H1 (cell line): Measurements from ENCODE around the gene SLC2A13.

Experiments used
- ATF2 ChIP-seq: IDR thresholded peaks from 2 replicates; pipeline ENCODE4 v1.6.1; 2012; ENCODE audit warnings: low read length, inconsistent platforms
- ATF3 ChIP-seq: IDR thresholded peaks from 2 replicates; pipeline ENCODE4 v1.6.1; 2011; ENCODE audit warnings: low read depth, mild to moderate bottlenecking, low read length; ENCODE audit not compliant: insufficient read depth
- EP300 ChIP-seq, 2 experiments: IDR thresholded peaks; 1 replicate in 1 of 2; 2 replicates in 1 of 2; pipeline ENCODE4 v1.6.1; 2011 to 2012; ENCODE audit warnings: low read depth in 2 of 2, low read length in 2 of 2, mild to moderate bottlenecking in 2 of 2, borderline replicate concordance in 1 of 2, inconsistent platforms in 1 of 2, moderate library complexity in 1 of 2
- EZH2 ChIP-seq: fragments of 200-600 bp; sonication (generic); IDR thresholded peaks from 2 replicates; pipeline ENCODE4 v1.7.1; 2012; ENCODE audit warnings: low read depth, mild to moderate bottlenecking, moderate library complexity, low read length, inconsistent platforms; ENCODE audit not compliant: severe bottlenecking
- KDM5A ChIP-seq: fragments of 200-600 bp; IDR thresholded peaks from 2 replicates; pipeline ENCODE4 v1.7.1; 2012; ENCODE audit warnings: mild to moderate bottlenecking, low read length, inconsistent platforms, mixed read lengths
- SIN3A ChIP-seq, 2 experiments: IDR thresholded peaks in 1 of 2; conservative IDR thresholded peaks in 1 of 2; 2 replicates each; pipeline ENCODE4 v1.6.1; 2011 to 2012; ENCODE audit warnings: low read length in 2 of 2, improper control_type of control experiment in 1 of 2, low read depth in 1 of 2, mild to moderate bottlenecking in 1 of 2
- SP1 ChIP-seq: IDR thresholded peaks from 2 replicates; pipeline ENCODE4 v1.6.1; 2011; ENCODE audit warnings: low read depth, low read length
- ZNF274 ChIP-seq: IDR thresholded peaks from 2 replicates; pipeline ENCODE4 v1.7.0; 2012; ENCODE audit warnings: low read length, borderline replicate concordance; ENCODE audit errors: extremely low read depth
- TF ChIP-seq, protein P1 (sequence below), 3 experiments: IDR thresholded peaks; 1 replicate in 2 of 3; 2 replicates in 1 of 3; pipeline versions ENCODE4 v1.5.1 to v1.6.1; 2011; ENCODE audit warnings: low read length in 3 of 3, mild to moderate bottlenecking in 3 of 3, inconsistent platforms in 2 of 3, low read depth in 1 of 3, moderate library complexity in 1 of 3; ENCODE audit not compliant: insufficient read depth in 1 of 3; ENCODE audit errors: control extremely low read depth in 1 of 3
- TF ChIP-seq, protein P2 (sequence below): IDR thresholded peaks from 2 replicates; pipeline ENCODE4 v1.6.1; 2012; ENCODE audit warnings: inconsistent platforms

DNA sequence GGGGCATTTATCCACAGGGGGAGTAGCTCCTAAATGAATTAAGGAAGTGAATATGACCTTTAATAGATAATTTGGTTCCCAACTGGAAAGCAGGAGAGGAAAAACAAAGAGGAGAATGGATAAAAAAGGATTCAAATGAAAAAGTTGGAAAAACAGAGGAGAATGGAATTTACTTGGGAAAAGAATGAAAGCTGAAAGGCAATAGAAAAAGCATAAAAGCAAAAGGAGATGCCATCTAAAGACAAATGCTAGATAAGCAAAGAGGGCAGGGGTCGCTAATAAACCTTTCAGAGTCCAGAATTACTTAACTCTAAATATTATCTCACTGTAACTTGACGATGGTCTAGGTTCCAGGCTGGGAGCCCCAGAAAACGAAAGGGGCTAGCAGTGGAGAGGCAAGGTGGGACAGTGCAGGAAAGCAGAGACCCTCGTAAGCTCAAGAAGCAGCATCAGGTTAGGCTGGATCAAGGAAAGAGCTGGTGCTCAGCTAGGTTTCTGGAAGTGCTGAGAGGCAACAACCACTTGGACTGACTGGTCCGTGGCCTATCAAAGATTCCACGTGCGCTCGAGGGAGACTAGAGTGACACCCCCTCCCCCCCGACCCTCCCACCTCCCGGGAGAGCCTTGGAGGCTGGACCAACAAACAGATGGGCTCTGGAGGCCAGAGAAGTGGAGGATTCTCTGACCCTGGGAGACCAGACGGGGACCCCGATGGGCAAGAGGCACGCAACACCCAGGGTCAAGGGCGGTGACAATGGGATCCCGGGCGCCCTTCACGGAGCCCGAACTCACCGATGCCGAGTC is 1.2 kb downstream of the SLC2A13 start:
- TF ChIP-seq, protein P1, sequence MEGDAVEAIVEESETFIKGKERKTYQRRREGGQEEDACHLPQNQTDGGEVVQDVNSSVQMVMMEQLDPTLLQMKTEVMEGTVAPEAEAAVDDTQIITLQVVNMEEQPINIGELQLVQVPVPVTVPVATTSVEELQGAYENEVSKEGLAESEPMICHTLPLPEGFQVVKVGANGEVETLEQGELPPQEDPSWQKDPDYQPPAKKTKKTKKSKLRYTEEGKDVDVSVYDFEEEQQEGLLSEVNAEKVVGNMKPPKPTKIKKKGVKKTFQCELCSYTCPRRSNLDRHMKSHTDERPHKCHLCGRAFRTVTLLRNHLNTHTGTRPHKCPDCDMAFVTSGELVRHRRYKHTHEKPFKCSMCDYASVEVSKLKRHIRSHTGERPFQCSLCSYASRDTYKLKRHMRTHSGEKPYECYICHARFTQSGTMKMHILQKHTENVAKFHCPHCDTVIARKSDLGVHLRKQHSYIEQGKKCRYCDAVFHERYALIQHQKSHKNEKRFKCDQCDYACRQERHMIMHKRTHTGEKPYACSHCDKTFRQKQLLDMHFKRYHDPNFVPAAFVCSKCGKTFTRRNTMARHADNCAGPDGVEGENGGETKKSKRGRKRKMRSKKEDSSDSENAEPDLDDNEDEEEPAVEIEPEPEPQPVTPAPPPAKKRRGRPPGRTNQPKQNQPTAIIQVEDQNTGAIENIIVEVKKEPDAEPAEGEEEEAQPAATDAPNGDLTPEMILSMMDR (IDR thresholded peaks at IDR 0.05; ENCODE audit: control extremely low read depth in 1 of 3, insufficient read depth in 1 of 3, low read depth in 1 of 3, low read length in 3 of 3) = no peak
- TF ChIP-seq ZNF274 (no peak), EZH2 (no peak), ATF3 (no peak), EP300 (IDR thresholded peaks at IDR 0.05; ENCODE audit: borderline replicate concordance in 1 of 2, low read depth in 2 of 2, low read length in 2 of 2) (no peak), SP1 (no peak), SIN3A (conservative IDR thresholded peaks at IDR 0.05 in 1 of 2, IDR thresholded peaks at IDR 0.05 in 1 of 2; ENCODE audit: low read depth in 1 of 2, low read length in 2 of 2) (no peak), KDM5A (no peak), ATF2 (no peak)
- TF ChIP-seq, protein P2, sequence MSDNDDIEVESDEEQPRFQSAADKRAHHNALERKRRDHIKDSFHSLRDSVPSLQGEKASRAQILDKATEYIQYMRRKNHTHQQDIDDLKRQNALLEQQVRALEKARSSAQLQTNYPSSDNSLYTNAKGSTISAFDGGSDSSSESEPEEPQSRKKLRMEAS = no peak
